ENCODE measurements around the gene VEZT. TPM values are rescaled to one million over a fixed set of nuclear protein-coding genes. Genes with fewer than 3 reads are reported as not detected.

Gene VEZT, protein sequence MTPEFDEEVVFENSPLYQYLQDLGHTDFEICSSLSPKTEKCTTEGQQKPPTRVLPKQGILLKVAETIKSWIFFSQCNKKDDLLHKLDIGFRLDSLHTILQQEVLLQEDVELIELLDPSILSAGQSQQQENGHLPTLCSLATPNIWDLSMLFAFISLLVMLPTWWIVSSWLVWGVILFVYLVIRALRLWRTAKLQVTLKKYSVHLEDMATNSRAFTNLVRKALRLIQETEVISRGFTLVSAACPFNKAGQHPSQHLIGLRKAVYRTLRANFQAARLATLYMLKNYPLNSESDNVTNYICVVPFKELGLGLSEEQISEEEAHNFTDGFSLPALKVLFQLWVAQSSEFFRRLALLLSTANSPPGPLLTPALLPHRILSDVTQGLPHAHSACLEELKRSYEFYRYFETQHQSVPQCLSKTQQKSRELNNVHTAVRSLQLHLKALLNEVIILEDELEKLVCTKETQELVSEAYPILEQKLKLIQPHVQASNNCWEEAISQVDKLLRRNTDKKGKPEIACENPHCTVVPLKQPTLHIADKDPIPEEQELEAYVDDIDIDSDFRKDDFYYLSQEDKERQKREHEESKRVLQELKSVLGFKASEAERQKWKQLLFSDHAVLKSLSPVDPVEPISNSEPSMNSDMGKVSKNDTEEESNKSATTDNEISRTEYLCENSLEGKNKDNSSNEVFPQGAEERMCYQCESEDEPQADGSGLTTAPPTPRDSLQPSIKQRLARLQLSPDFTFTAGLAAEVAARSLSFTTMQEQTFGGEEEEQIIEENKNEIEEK
- 100 to 1,000 TPM in 1 of 4 donors, 10 to 100 TPM in 3; 82.8 to 114 (median 90.5) TPM for total RNA-seq
- polyA plus RNA-seq, result 10 to 100 TPM; 19.9 to 32.3 (median 20.4) TPM

DNA sequence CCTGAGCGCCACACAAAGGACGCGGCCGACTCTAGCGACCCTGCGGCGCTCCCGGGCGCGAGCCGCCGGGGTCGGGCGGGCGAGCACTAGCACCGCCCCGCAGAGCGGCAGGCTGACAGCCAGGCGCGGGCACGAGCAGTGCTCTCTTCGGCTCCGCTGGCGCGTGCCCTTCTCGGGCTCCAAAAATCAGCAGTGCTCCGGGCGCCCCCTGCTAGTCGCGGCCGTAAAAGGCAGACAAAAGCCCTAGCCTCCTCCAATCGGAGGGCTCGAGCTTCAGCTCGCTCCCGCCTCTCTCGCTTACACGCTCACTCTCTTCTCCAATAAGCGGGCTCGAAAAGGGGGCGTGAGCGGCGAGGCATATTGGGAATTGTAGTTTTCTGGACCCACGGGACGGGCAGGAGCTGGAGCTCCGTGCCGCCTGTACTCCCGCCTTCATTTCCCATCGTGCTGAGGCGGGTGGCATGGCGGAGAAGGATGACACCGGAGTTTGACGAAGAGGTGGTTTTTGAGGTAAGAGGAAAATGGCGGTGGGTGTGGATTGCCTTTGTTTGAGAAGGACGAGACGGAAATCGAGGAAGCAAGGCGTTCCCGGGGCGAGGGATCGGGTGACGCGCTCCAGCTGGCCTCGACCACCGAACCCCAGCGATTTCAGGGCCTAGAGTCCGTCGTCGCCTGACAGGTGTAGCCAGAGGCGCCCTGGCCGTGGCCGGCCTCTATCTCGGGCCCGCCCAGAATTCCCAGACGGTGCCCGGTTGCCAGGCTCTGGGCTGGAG lies at the start of gene VEZT, which contains the start of gene FGD6:
VEZT (plus strand) TSS at position 431 of the 773 bp plus-strand sequence; CDS start at position 475, 44 bp downstream.
FGD6 (minus strand) TSS at position 91 of the 773 bp plus-strand sequence. CDS start 227 bp downstream, outside the sequence.
- Histone ChIP-seq H3K4me3 (peak within 1 kb of the TSS; percentile 66 to 79 (median 75)), H3K27ac (peak within 1 kb of the TSS; percentile 92 to 97 (median 96)), H3K4me1 (peaks cover 0 to 76% (median 41%) of the 10 kb centered on the region in 4 donors), H3K27me3 (no peaks in the 10 kb centered on the region), H3K9me3 (no peaks in the 10 kb centered on the region), H3K36me3 (no peaks in the 10 kb centered on the region)
- TF ChIP-seq POLR2A (IDR thresholded peaks at IDR 0.05) (peak; percentile 72 to 79), EP300 (IDR thresholded peaks at IDR 0.05) (no peak), POLR2AphosphoS5 (IDR thresholded peaks at IDR 0.05) (peak; percentile 87 to 93 (median 91))
- TF ChIP-seq, protein P1, sequence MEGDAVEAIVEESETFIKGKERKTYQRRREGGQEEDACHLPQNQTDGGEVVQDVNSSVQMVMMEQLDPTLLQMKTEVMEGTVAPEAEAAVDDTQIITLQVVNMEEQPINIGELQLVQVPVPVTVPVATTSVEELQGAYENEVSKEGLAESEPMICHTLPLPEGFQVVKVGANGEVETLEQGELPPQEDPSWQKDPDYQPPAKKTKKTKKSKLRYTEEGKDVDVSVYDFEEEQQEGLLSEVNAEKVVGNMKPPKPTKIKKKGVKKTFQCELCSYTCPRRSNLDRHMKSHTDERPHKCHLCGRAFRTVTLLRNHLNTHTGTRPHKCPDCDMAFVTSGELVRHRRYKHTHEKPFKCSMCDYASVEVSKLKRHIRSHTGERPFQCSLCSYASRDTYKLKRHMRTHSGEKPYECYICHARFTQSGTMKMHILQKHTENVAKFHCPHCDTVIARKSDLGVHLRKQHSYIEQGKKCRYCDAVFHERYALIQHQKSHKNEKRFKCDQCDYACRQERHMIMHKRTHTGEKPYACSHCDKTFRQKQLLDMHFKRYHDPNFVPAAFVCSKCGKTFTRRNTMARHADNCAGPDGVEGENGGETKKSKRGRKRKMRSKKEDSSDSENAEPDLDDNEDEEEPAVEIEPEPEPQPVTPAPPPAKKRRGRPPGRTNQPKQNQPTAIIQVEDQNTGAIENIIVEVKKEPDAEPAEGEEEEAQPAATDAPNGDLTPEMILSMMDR (IDR thresholded peaks at IDR 0.05), result peak in 2 of 4 experiments; percentile 25 to 34
- DNase-seq, result peak; percentile 100
- 0% methylated on average over 75 of the region's 75 CpGs for WGBS, 2 donors
- intact Hi-C loops (cut with DNase I), result loop anchor here (1.0 to 10.0 kb wide), 5 partner anchors 45 to 1017 kb away; no protein-coding TSS in a partner anchor

DNA sequence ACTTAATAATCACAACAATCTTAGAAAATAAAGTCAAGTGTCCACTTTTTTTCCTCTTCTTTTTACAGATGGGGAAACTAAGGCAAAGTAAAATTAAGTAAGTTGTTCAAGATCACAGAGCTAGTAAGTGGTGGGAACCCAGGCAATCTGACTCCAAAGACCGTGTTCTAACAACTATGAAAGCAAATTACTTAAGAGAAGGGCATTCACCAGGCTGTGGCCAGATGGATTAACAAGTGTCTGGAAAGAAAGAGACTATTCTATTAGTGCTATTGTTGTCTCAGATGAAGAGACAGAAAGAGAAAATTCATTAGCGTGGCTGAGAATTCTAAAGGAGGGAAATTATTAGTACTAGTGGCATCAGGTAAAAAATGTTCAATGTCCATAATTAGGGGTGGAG lies 48.9 kb upstream of the VEZT start:
- intact Hi-C loops (cut with DNase I), result no loop called here
- Histone ChIP-seq H3K4me1 (peaks cover 0 to 27% (median 25%) of the 10 kb centered on the region in 4 donors), H3K9me3 (no peaks in the 10 kb centered on the region), H3K27me3 (no peaks in the 10 kb centered on the region), H3K4me3 (no peak overlapping the region), H3K27ac (peak overlapping the region in 1 of 4 donors; percentile 1), H3K36me3 (peaks cover 0 to 9% (median 3%) of the 10 kb centered on the region in 4 donors)
- no peak for TF ChIP-seq EP300 (IDR thresholded peaks at IDR 0.05)
- TF ChIP-seq, protein P1 (IDR thresholded peaks at IDR 0.05), result no peak
- TF ChIP-seq POLR2AphosphoS5 (IDR thresholded peaks at IDR 0.05), result no peak
- no peak for TF ChIP-seq POLR2A (IDR thresholded peaks at IDR 0.05)
- 49 to 82% methylated on average over 2 of the region's 2 CpGs for WGBS, 2 donors
- DNase-seq, result no peak

DNA sequence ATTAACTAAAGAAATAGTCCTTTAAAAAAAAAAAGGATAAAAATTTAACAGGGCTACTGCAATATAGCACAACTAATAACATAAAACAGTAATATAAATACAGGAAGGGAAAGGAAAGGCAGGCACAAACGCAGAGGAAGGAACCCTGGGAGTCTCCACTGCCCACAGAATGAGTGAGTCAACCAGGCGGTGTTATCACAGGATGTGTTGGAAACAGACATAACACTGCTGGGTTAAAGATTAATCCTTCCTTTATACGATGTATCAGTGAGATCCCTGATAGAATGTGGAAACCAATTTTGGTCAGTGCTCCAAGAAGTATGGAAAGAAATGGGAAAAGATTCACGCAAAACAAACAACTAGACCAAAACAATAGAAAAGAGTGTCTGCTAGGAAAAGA lies 48.2 kb upstream of the VEZT start:
- TF ChIP-seq, protein P1 (IDR thresholded peaks at IDR 0.05), result no peak
- no peak for TF ChIP-seq EP300 (IDR thresholded peaks at IDR 0.05)
- no peak for TF ChIP-seq POLR2A (IDR thresholded peaks at IDR 0.05)
- no peak for TF ChIP-seq POLR2AphosphoS5 (IDR thresholded peaks at IDR 0.05)
- Histone ChIP-seq H3K27ac (peak overlapping the region in 2 of 4 donors; percentile 17 to 45), H3K4me1 (peaks cover 0 to 30% (median 28%) of the 10 kb centered on the region in 4 donors), H3K27me3 (no peaks in the 10 kb centered on the region), H3K4me3 (no peak overlapping the region), H3K9me3 (no peaks in the 10 kb centered on the region), H3K36me3 (peaks cover 0 to 9% (median 3%) of the 10 kb centered on the region in 4 donors)
- WGBS, 2 donors, result 21 to 55% methylated on average over 4 of the region's 4 CpGs
- DNase-seq, result no peak
- intact Hi-C loops (cut with DNase I), result no loop called here
